K562 (cell line): ENCODE results near the gene SCAMP1.
A peak's percentile ranks its signal among the peaks of the same experiment; 100 is the strongest.

ENCODE experiments used
- DPF2 ChIP-seq: fragments of 450-650 bp; IDR thresholded peaks from 2 replicates; pipeline ENCODE4 v1.6.1; 2016
- ELF2 ChIP-seq: fragments of 250-450 bp; sonication (Bioruptor Pico); IDR thresholded peaks from 2 replicates; pipeline ENCODE4 v1.5.0; 2021; ENCODE audit warnings: mild to moderate bottlenecking
- ESRRA ChIP-seq: fragments of 450-650 bp; IDR thresholded peaks from 2 replicates; pipeline ENCODE4 v1.6.1; 2014; ENCODE audit warnings: low read depth, mild to moderate bottlenecking, moderate library complexity, borderline replicate concordance
- FOXA3 ChIP-seq, 2 experiments: fragments of 450-650 bp in 1 of 2; sonication (generic) in 1 of 2; formaldehyde crosslinking; IDR thresholded peaks in 1 of 2; conservative IDR thresholded peaks in 1 of 2; 2 replicates each; pipeline versions ENCODE4 v1.4.0 to v1.8.0; 2020 to 2022; ENCODE audit warnings: mild to moderate bottlenecking in 2 of 2, missing genetic modification reagents in 1 of 2
- POLR2A ChIP-seq: fragments of 450-650 bp; conservative IDR thresholded peaks from 2 replicates; pipeline ENCODE4 v1.6.1; 2016
- RCOR1 ChIP-seq, 2 experiments: IDR thresholded peaks; 2 replicates each; pipeline ENCODE4 v1.6.1; 2012; ENCODE audit warnings: low read depth in 2 of 2, low read length in 2 of 2, borderline replicate concordance in 1 of 2, improper control_type of control experiment in 1 of 2
- RFX7 ChIP-seq: fragments of 250-450 bp; sonication (Bioruptor Pico); IDR thresholded peaks from 2 replicates; pipeline ENCODE4 v1.5.1; 2021; ENCODE audit warnings: mild to moderate bottlenecking
- TAF1 ChIP-seq: IDR thresholded peaks from 2 replicates; pipeline ENCODE4 v1.6.1; 2011; ENCODE audit warnings: mild to moderate bottlenecking, low read length, moderate library complexity; ENCODE audit not compliant: insufficient read depth, control insufficient read depth, severe bottlenecking; ENCODE audit errors: extremely low read depth
- TOE1 ChIP-seq, 2 experiments: fragments of 450-650 bp in 1 of 2; sonication (generic) in 1 of 2; formaldehyde crosslinking in 1 of 2; IDR thresholded peaks; 2 replicates each; pipeline versions ENCODE4 v1.7.1 to v1.8.0; 2016 to 2022; ENCODE audit warnings: borderline replicate concordance in 2 of 2, mild to moderate bottlenecking in 2 of 2, antibody characterized with exemption in 1 of 2, inconsistent platforms in 1 of 2, low read depth in 1 of 2, missing genetic modification reagents in 1 of 2, moderate library complexity in 1 of 2
- TF ChIP-seq, protein P1 (sequence below): fragments of 450-650 bp; IDR thresholded peaks from 2 replicates; pipeline ENCODE4 v1.7.0; 2016; ENCODE audit warnings: borderline replicate concordance
- TF ChIP-seq, protein P2 (sequence below): IDR thresholded peaks from 2 replicates; pipeline ENCODE4 v1.6.1; 2011; ENCODE audit warnings: borderline replicate concordance, low read depth, mild to moderate bottlenecking, moderate library complexity, low read length; ENCODE audit not compliant: insufficient read depth, poor library complexity, severe bottlenecking

DNA sequence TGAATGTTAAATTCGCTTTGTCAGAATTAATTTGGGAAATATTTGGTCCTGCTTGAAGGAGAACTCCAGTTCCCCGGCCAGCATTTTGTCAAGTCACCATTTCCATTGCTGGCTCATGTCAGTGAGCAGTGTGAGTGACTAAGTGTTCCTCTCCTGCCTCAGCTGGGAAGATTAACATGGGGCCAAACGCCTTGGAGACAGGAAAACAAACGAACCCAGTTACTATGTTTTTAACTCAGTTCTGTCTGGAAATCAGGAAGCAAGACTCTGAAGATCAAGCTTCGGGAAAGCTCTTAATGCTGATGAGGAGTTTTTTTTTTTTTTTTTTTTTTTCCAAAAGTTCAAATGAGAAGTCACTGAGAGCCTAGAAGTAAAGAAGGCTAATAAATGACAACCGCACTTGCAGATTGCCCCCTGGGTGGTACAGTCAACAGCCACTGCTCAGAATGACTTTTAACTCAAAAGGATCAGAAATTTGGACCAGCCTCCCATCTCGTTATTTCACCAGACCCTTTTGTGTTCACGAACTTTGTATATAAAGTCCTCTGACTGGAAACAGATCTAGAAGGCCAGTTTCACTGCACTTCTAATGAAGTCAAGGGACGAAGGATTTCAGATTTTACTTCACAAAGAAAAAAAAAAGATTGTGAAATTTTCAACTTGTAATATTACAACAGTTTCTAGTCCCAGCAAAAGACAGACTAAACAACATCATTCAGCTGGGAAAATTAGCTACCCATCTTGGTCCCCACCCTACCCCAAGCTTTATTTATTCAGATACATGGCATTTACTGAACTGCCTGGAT, 166.8 kb downstream of the SCAMP1 start:
- TF ChIP-seq FOXA3 (CRISPR knock-in tag; conservative IDR thresholded peaks at IDR 0.05 in 1 of 2, IDR thresholded peaks at IDR 0.05 in 1 of 2) (no peak), TAF1 (no peak), RFX7 (CRISPR knock-in tag) (no peak), TOE1 (IDR thresholded peaks at IDR 0.05; ENCODE audit: borderline replicate concordance) (0 out of 2 replicates have a peak, but pooled peaks have one; percentile 17), TOE1 (CRISPR knock-in tag; IDR thresholded peaks at IDR 0.05; ENCODE audit: borderline replicate concordance, low read depth) (no peak), ESRRA (no peak), RCOR1 (IDR thresholded peaks at IDR 0.05; ENCODE audit: borderline replicate concordance in 1 of 2, low read depth in 2 of 2, low read length in 2 of 2) (no peak), ELF2 (CRISPR knock-in tag) (no peak), POLR2A (no peak), DPF2 (peak; percentile 86)
- TF ChIP-seq, protein P1, sequence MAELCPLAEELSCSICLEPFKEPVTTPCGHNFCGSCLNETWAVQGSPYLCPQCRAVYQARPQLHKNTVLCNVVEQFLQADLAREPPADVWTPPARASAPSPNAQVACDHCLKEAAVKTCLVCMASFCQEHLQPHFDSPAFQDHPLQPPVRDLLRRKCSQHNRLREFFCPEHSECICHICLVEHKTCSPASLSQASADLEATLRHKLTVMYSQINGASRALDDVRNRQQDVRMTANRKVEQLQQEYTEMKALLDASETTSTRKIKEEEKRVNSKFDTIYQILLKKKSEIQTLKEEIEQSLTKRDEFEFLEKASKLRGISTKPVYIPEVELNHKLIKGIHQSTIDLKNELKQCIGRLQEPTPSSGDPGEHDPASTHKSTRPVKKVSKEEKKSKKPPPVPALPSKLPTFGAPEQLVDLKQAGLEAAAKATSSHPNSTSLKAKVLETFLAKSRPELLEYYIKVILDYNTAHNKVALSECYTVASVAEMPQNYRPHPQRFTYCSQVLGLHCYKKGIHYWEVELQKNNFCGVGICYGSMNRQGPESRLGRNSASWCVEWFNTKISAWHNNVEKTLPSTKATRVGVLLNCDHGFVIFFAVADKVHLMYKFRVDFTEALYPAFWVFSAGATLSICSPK: no peak
- TF ChIP-seq, protein P2, sequence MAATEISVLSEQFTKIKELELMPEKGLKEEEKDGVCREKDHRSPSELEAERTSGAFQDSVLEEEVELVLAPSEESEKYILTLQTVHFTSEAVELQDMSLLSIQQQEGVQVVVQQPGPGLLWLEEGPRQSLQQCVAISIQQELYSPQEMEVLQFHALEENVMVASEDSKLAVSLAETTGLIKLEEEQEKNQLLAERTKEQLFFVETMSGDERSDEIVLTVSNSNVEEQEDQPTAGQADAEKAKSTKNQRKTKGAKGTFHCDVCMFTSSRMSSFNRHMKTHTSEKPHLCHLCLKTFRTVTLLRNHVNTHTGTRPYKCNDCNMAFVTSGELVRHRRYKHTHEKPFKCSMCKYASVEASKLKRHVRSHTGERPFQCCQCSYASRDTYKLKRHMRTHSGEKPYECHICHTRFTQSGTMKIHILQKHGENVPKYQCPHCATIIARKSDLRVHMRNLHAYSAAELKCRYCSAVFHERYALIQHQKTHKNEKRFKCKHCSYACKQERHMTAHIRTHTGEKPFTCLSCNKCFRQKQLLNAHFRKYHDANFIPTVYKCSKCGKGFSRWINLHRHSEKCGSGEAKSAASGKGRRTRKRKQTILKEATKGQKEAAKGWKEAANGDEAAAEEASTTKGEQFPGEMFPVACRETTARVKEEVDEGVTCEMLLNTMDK: no peak
